ENCODE measurements around the gene ANK2. TPM values are rescaled to one million over a fixed set of nuclear protein-coding genes. Genes with fewer than 3 reads are reported as not detected.

The ANK2 gene
- total RNA-seq, 1 donor from 2014 or later = 11.1 TPM

DNA sequence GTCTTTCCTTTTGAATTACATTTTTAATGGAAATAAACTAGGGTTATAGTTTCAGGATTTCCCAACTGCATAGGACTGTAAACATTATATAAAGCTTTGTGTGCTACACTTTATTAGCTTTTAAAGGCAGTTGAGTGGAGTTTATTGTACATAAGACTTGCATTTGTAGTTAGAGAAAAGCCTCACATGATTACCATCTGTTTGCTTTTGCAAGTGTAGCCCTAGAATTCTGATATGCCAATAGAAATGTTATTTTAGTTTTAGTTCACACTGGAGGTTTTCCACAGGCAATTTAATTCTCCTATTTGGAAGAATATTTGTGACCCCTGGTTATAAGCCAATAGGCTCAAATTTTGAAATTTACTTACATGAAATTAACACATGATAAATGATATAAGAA, 41.3 kb upstream of the ANK2 start:
- no peak overlapping the region for H3K27ac Mint-ChIP-seq
- no peaks in the 10 kb centered on the region for H3K27me3 Mint-ChIP-seq
- peaks cover 11% of the 10 kb centered on the region for H3K4me1 Mint-ChIP-seq (ENCODE audit: low read depth)
- TF ChIP-seq, protein P1, sequence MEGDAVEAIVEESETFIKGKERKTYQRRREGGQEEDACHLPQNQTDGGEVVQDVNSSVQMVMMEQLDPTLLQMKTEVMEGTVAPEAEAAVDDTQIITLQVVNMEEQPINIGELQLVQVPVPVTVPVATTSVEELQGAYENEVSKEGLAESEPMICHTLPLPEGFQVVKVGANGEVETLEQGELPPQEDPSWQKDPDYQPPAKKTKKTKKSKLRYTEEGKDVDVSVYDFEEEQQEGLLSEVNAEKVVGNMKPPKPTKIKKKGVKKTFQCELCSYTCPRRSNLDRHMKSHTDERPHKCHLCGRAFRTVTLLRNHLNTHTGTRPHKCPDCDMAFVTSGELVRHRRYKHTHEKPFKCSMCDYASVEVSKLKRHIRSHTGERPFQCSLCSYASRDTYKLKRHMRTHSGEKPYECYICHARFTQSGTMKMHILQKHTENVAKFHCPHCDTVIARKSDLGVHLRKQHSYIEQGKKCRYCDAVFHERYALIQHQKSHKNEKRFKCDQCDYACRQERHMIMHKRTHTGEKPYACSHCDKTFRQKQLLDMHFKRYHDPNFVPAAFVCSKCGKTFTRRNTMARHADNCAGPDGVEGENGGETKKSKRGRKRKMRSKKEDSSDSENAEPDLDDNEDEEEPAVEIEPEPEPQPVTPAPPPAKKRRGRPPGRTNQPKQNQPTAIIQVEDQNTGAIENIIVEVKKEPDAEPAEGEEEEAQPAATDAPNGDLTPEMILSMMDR (IDR thresholded peaks at IDR 0.05; ENCODE audit: unreplicated experiment) = no peak
- no peaks in the 10 kb centered on the region for H3K36me3 Mint-ChIP-seq (ENCODE audit: insufficient read depth)
- H3K9me3 Mint-ChIP-seq (ENCODE audit: low read depth) = no peaks in the 10 kb centered on the region
- no peak overlapping the region for H3K4me3 Mint-ChIP-seq (ENCODE audit: low read depth)
- DNase-seq (ENCODE audit: low spot score, unreplicated experiment) = no peak

DNA sequence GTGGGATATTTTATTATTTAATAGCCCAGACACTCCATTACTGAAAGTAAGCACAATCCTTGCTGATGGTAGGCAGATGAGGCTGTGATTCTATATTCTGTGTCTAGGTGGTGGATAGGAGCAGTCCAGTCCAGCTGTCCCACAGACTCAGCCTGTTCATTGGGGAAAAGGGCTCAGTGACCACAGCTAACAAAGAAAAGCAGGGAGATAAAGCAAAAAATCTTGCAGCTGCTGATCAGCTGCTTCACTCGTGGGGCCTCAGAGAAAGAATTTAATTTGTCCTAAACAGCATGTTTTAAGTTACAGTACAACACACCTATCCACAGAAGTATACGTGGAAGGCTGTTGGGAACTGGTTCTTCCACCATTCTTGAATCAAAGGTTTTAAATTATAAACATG, 40.7 kb upstream of the ANK2 start:
- H3K4me3 Mint-ChIP-seq (ENCODE audit: low read depth) = no peak overlapping the region
- TF ChIP-seq, protein P1 (IDR thresholded peaks at IDR 0.05; ENCODE audit: unreplicated experiment) = no peak
- peaks cover 11% of the 10 kb centered on the region for H3K4me1 Mint-ChIP-seq (ENCODE audit: low read depth)
- no peaks in the 10 kb centered on the region for H3K9me3 Mint-ChIP-seq (ENCODE audit: low read depth)
- no peaks in the 10 kb centered on the region for H3K36me3 Mint-ChIP-seq (ENCODE audit: insufficient read depth)
- no peak for DNase-seq (ENCODE audit: low spot score, unreplicated experiment)
- no peak overlapping the region for H3K27ac Mint-ChIP-seq
- H3K27me3 Mint-ChIP-seq = no peaks in the 10 kb centered on the region

DNA sequence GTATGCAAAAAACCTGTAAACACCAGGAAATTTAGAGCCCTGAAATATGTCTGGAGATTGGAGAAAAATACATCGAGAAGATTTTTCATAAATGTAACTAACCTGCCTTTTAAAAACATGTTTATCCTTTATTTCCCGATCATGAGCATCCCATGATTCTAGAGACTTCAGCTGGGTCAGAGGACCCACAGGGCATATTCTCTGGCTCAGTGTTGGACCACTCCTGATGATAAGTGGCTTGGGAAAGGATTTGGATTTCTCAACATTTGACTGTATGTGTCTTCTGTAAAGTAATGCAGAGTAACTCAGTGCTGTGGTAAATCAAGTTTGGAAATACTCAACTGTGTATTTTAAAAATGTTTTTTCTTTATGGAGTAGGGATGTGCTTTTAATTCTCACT, 40.0 kb upstream of the ANK2 start:
- H3K27me3 Mint-ChIP-seq = no peaks in the 10 kb centered on the region
- no peaks in the 10 kb centered on the region for H3K36me3 Mint-ChIP-seq (ENCODE audit: insufficient read depth)
- TF ChIP-seq, protein P1 (IDR thresholded peaks at IDR 0.05; ENCODE audit: unreplicated experiment) = no peak
- DNase-seq (ENCODE audit: low spot score, unreplicated experiment) = no peak
- peaks cover 11% of the 10 kb centered on the region for H3K4me1 Mint-ChIP-seq (ENCODE audit: low read depth)
- H3K27ac Mint-ChIP-seq = no peak overlapping the region
- H3K4me3 Mint-ChIP-seq (ENCODE audit: low read depth) = no peak overlapping the region
- no peaks in the 10 kb centered on the region for H3K9me3 Mint-ChIP-seq (ENCODE audit: low read depth)

DNA sequence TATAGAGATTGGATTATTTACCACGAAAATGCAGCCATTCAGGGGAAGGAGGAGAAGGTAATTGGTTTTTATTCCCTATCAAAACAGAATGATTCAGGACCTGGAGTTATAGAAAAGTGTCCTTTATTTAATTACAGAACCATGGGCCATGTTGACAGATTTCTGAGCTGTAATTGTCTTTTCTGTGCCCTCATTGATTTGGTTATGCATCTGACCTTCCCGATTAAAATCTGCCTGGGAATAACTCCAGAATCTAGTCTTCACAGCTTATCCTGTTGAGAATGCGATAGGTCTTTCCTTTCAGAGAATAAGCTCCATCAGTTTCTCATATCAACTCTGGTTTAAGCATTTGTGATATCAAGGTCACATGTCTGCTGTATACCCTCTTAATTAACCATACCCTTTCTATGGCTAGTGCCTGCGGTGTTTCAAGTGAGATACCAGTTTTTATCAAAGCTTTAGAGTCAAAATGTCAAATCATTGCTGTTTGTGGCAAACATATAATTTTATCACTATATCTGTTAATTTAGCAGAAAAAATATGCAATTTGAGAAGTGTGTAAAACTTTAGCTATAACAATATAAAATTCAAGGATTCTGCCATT, 37.2 kb upstream of the ANK2 start:
- no peak overlapping the region for H3K4me3 Mint-ChIP-seq (ENCODE audit: low read depth)
- no peak overlapping the region for H3K27ac Mint-ChIP-seq
- TF ChIP-seq, protein P1 (IDR thresholded peaks at IDR 0.05; ENCODE audit: unreplicated experiment) = no peak
- peaks cover 11% of the 10 kb centered on the region for H3K4me1 Mint-ChIP-seq (ENCODE audit: low read depth)
- H3K36me3 Mint-ChIP-seq (ENCODE audit: insufficient read depth) = no peaks in the 10 kb centered on the region
- DNase-seq (ENCODE audit: low spot score, unreplicated experiment) = no peak
- H3K27me3 Mint-ChIP-seq = no peaks in the 10 kb centered on the region
- no peaks in the 10 kb centered on the region for H3K9me3 Mint-ChIP-seq (ENCODE audit: low read depth)

DNA sequence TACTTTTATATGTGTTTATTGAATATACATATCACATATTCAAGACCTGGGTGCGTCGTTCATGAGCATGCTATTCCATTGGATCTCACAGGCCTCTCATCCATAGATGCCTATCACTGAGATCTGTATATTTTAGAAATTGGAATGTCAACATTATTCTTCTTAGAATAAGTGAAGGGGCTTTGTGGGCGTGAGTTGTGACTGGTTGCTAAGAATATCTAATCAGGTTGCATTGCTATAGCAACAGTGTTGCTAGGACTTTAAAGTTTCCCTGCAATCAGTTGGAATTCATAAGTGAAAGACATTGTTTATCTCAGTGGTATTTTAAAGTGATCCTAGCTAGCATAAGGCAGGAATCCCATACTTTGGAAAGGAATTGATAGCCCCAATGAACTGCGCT, 36.7 kb upstream of the ANK2 start:
- H3K4me1 Mint-ChIP-seq (ENCODE audit: low read depth) = peaks cover 11% of the 10 kb centered on the region
- no peaks in the 10 kb centered on the region for H3K36me3 Mint-ChIP-seq (ENCODE audit: insufficient read depth)
- H3K27ac Mint-ChIP-seq = no peak overlapping the region
- no peaks in the 10 kb centered on the region for H3K27me3 Mint-ChIP-seq
- no peaks in the 10 kb centered on the region for H3K9me3 Mint-ChIP-seq (ENCODE audit: low read depth)
- TF ChIP-seq, protein P1 (IDR thresholded peaks at IDR 0.05; ENCODE audit: unreplicated experiment) = no peak
- no peak for DNase-seq (ENCODE audit: low spot score, unreplicated experiment)
- H3K4me3 Mint-ChIP-seq (ENCODE audit: low read depth) = no peak overlapping the region
